Esophagus (tissue), 2 donors: ENCODE data around the gene UNC13D. TPM values are rescaled to one million over a fixed set of nuclear protein-coding genes. Genes with fewer than 3 reads are reported as not detected.
"Not testable (repeated sequence)": the region's sequence is repeated elsewhere in the genome, so short reads cannot be mapped to it uniquely, and the experiment has no call there.

Source experiments
- H3K27ac ChIP-seq, 2 donors: one replicate each; pipeline ENCODE4 v1.5.1; 2013; ENCODE audit warnings: low read depth in 2 of 2, mild to moderate bottlenecking in 2 of 2, inconsistent platforms in 1 of 2, low read length in 1 of 2, moderate library complexity in 1 of 2
- H3K27me3 ChIP-seq, 2 donors: one replicate each; pipeline ENCODE4 v1.6.1; 2013; ENCODE audit warnings: low read length in 2 of 2, control low read depth in 1 of 2, mild to moderate bottlenecking in 1 of 2; ENCODE audit not compliant: insufficient read depth in 2 of 2, control insufficient read depth in 1 of 2
- H3K36me3 ChIP-seq, 2 donors: one replicate each; pipeline ENCODE4 v1.6.1; 2013; ENCODE audit warnings: low read length in 1 of 2; ENCODE audit not compliant: control insufficient read depth in 2 of 2, insufficient read depth in 2 of 2
- H3K4me1 ChIP-seq, 2 donors: one replicate each; pipeline ENCODE4 v1.6.1; 2013; ENCODE audit warnings: low read length in 1 of 2; ENCODE audit not compliant: control insufficient read depth in 2 of 2, insufficient read depth in 2 of 2
- H3K4me3 ChIP-seq, 2 donors: one replicate each; pipeline ENCODE4 v1.5.1; 2013; ENCODE audit warnings: low read length in 2 of 2, mild to moderate bottlenecking in 2 of 2, low read depth in 1 of 2, moderate library complexity in 1 of 2
- H3K9me3 ChIP-seq, 2 donors: one replicate each; pipeline ENCODE4 v1.6.1; 2013; ENCODE audit warnings: mild to moderate bottlenecking in 2 of 2, low read depth in 1 of 2, low read length in 1 of 2, moderate library complexity in 1 of 2; ENCODE audit not compliant: control insufficient read depth in 2 of 2, insufficient read depth in 1 of 2
- WGBS, 2 donors: extraction: QIAGEN DNeasy Blood & Tissue Kit; methylation state at CpG; one replicate each; pipeline ENCODE4 v1.1.7; 2013; 5-methylcytosine and 5-hydroxymethylcytosine counted together
- polyA plus RNA-seq, 2 donors: library from polyadenylated mRNA; stranded (reverse); fragments of 200-250 nt; gene quantifications; one replicate each; pipeline ENCODE4 v1.2.3, GENCODE V29; 2013
- donor health status: healthy with polysubstance abuse.
- donor health status: Bipolar disorder and iron deficiency.

UNC13D gene
- polyA plus RNA-seq, 2 donors = 21.0 to 22.4 TPM

DNA sequence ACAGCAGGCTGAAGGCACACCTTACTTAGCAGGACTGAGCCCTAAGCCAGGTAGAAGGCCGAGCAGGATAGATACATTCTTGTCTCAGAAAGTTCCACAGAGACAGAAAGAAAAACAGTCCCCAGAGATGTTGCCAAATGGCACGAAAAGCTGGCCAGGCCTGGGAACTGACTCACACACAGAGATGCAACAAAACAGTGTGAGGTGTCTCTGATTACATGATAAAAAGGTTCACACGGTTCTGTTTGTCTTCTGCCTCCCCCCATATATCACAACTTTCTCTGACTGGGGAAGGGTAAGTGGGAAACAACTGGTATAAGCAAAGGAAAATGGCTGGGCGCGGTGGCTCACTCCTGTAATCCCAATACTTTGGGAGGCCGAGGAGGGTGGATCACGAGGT, 9.2 kb upstream of the UNC13D start:
- peaks cover 0 to 8% of the 10 kb centered on the region in 2 donors for H3K4me1 ChIP-seq
- no peaks in the 10 kb centered on the region for H3K27me3 ChIP-seq
- peak overlapping the region in 1 of 2 donors; percentile 33 for H3K27ac ChIP-seq
- H3K9me3 ChIP-seq = no peaks in the 10 kb centered on the region
- H3K4me3 ChIP-seq = no peak overlapping the region
- H3K36me3 ChIP-seq = peaks cover 14 to 24% of the 10 kb centered on the region in 2 donors
- 65% methylated on average over 7 of the region's 7 CpGs for WGBS, 2 donors

DNA sequence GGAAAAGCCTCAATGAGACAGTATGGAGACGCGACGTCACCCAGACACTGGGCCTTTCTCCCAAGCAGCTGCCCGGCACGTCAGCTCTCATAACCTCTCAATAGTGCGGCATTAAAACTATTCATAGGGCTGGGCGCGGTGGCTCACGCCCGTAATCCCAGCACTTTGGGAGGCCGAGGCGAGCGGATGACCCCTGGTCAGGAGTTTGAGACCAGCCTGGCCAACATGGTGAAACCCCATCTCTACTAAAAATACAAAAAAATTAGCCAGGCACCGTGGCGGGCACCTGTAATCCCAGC, 7.4 kb upstream of the UNC13D start:
- Histone ChIP-seq H3K4me1 (peaks cover 0 to 16% of the 10 kb centered on the region in 2 donors), H3K36me3 (peaks cover 25 to 41% of the 10 kb centered on the region in 2 donors)
- not testable (repeated sequence) for H3K4me3 ChIP-seq, H3K27ac ChIP-seq, H3K9me3 ChIP-seq, H3K27me3 ChIP-seq
- WGBS, 2 donors = 89 to 94% methylated on average over 15 of the region's 15 CpGs

DNA sequence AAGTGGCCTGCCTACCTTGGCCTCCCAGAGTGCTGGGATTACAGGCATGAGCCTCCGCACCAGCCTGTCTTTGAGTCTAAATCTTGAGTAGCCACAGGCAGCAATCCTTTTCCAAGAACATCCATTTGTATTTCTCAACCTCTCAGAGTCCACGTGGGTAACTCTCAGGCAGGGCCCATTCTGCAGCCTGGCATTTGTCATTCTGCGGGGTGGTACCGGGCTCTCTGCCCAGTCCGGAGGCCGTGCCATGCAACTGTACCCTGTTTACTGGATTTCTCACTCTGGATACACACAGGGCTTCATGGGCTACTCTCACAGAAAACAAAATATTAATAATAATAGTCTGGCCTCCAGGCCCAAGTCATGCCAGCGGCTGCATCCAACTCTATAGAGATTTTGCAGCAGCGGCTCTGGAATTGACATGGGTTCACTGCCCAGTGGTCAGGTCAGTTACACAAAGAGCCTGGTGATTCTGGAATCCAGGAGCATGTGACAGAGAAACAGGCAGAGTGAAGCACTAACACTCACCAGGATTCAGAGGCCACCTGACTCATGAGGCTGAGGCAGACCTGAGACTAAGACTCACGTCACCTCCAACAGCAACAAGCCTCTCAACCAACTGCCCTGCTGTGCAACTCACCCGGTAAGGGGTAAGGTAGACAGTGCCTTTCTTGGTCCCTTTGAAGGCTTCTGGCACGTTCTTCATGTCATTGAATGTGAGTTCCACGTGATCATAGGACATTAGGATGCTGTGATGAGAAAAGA, 6.9 kb upstream of the UNC13D start:
- H3K27me3 ChIP-seq = no peaks in the 10 kb centered on the region
- H3K27ac ChIP-seq = no peak overlapping the region
- H3K36me3 ChIP-seq = peaks cover 26 to 45% of the 10 kb centered on the region in 2 donors
- H3K4me1 ChIP-seq = peaks cover 0 to 16% of the 10 kb centered on the region in 2 donors
- no peaks in the 10 kb centered on the region for H3K9me3 ChIP-seq
- H3K4me3 ChIP-seq = no peak overlapping the region
- WGBS, 2 donors = 88 to 90% methylated on average over 12 of the region's 12 CpGs

DNA sequence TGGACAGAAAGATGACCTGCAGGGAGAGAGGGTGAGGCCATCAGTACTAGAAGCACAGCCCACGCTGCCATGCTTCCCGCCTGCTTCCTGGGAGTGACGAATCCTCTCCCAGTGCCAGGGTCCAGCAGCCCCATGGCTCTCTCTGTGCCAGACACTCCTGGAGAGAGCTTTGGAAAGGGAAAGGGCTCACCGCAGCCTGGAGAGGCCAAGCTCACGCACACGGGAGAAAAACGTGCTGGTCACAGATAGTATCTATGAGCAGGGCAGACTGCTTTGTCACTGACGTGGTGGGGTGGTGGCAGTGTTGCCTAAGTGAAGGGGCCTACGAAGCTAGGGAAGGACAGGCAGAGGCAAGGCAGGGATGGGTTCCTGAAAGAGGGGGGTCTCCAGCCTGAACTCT, 5.5 kb upstream of the UNC13D start:
- H3K36me3 ChIP-seq = peaks cover 26 to 46% of the 10 kb centered on the region in 2 donors
- H3K27me3 ChIP-seq = no peaks in the 10 kb centered on the region
- no peak overlapping the region for H3K27ac ChIP-seq
- no peak overlapping the region for H3K4me3 ChIP-seq
- whole genome bisulfite sequencing, 2 donors = 82 to 85% methylated on average over 9 of the region's 9 CpGs
- H3K4me1 ChIP-seq = peaks cover 0 to 28% of the 10 kb centered on the region in 2 donors
- no peaks in the 10 kb centered on the region for H3K9me3 ChIP-seq

DNA sequence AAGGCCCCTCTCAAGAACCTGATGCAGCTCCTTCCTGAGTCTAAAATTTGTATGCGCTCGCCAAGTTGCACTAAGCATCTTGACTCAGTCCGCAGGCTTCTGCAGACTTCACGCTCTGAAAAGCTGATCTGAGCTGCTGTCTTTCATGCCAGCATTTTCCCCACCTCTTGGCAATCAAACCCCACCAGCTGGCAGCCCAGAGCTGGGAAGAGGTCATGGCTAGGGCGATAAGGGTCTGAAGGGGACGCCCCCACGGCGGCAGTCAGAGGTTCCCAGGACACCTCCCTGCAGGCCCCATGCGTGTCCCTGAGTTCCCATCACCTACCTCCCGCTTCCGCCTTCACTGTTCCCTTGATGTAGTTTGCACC, 5.1 kb upstream of the UNC13D start:
- Histone ChIP-seq H3K27ac (peak overlapping the region in 1 of 2 donors; percentile 63), H3K4me3 (no peak overlapping the region), H3K27me3 (no peaks in the 10 kb centered on the region), H3K9me3 (no peaks in the 10 kb centered on the region), H3K36me3 (peaks cover 26 to 46% of the 10 kb centered on the region in 2 donors), H3K4me1 (peaks cover 0 to 29% of the 10 kb centered on the region in 2 donors)
- 81% methylated on average over 11 of the region's 11 CpGs for WGBS, 2 donors

DNA sequence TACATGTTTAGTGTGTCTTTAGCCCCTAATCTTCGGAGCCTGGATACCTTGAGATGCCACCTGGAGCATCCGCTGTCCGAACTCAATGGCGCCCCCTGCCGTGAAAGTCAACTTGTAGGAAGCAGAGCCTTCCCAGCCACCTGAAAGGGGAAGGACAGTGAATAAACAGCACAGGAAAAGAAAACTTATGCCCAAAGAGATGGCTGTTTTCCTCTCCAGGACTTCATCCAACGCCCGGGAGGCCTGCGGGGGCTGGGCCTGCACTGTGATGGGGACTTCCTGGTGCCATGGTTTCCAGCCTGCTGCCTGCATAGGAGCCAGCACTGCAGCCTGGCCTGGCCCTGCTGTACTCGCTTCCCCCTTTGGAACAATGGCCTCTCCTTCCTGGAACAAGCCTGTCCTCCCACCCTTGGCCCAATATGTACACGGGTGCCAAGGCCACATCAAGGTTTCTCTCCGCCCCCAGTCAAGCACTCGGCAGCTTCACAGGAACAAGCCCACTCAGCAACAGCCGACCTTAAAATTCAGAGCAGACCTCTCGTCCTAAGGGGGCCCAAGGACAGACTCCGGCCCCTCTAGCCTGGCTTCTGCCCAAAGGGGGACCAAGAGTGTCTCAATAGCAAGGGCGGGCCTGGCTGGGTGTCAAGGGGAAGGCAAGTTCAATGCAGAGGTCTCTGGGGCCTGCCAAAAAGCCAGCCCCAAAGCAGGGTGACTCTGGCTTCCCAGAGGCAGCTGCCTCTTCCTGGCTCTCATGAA, 4.5 kb upstream of the UNC13D start:
- Histone ChIP-seq H3K36me3 (peaks cover 26 to 46% of the 10 kb centered on the region in 2 donors), H3K9me3 (no peaks in the 10 kb centered on the region), H3K4me1 (peaks cover 0 to 30% of the 10 kb centered on the region in 2 donors), H3K27ac (peak overlapping the region; percentile 63 to 65), H3K27me3 (no peaks in the 10 kb centered on the region), H3K4me3 (no peak overlapping the region)
- WGBS, 2 donors = 34 to 41% methylated on average over 16 of the region's 16 CpGs

DNA sequence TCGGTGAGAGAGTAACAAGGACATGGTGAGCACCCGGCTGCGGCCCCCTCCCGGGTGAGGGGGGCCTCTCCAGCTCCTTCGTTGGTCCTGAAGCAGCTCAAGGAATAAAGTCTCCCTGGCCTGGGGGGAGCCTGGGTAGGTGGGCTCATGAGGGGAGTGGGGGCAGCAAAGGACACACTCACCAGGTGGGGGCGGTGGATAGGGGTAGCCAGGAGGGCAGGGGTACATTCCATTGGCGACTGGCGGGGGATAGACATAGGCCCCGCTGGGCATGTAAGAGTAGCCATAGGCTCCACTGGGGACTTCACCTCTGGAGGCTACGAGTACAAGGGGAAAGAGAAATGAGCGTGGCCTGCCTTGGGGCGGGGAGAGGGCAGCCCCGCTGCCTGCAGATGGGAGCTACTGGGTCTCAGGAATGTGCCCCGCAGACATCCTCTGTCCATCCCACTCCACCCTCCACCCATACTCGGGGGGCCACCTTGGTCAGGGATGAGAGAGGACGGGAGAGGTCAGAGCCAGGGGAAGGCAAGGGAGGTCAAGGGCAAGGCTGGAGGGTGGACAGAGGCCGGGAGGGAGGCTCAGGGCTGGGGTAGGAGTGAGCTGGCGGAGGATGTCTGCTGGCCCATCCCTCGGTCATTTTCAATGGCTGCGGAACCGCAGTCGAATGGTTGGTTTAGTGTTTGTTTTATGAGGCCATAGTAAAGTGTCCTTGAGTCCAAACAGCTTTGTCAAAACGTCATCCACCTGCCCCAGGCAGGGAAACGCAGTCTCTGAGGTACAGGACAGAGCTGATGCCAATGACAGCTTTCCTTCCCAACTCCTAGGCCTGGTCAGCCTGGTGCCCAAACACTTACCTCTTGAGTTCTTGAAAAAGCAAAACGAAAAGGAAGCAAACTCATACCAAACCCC, 3.7 kb upstream of the UNC13D start:
- Histone ChIP-seq H3K4me3 (no peak overlapping the region), H3K4me1 (peaks cover 0 to 31% of the 10 kb centered on the region in 2 donors), H3K27ac (peak overlapping the region; percentile 14 to 65), H3K36me3 (peaks cover 26 to 46% of the 10 kb centered on the region in 2 donors), H3K9me3 (no peaks in the 10 kb centered on the region), H3K27me3 (no peaks in the 10 kb centered on the region)
- WGBS, 2 donors = 80 to 83% methylated on average over 25 of the region's 25 CpGs

DNA sequence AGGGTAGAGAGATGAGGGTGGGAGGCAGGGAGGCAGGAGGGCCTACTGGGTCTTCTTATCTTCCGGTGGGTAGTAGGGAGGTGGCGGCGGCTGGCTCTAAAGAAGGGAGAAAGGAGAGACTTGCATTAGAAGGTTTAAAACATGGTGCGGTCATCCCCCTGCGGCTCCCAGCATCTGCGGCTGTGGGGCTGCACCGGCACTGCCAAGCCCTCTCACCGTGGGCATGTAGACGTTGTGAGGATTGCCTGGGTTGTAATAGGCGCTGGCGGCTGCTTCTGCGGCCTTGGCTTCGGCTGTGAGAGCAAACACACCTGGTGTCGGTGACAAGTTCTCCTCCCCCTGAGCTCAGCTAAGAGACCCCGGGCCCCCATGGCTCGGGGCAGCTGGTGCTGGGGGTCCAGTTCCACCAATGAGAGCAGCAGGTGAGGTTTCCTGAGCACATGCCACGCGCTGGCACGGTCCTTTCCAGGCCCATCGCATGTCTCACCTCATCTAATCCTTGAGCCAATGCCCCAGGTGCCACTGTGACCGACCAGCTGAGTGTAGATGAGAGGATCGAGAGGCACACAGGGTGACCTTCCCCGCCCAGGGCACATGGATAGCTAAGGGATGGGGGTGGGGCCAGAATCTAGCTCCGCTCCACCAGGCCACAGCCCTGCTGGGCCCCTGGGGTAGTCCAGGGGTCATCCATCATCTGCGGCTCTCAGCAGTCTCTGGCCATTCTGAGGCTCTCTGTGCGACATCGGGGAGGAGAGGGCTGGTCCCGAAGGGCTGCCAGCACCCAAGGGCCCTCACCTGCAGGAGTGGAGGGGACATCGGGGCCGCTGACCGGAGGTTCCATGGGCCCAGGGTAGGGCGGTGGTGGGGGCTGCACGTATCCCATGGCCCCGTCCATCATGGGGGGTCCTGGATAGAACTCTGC, 2.7 kb upstream of the UNC13D start:
- Histone ChIP-seq H3K4me3 (no peak overlapping the region), H3K4me1 (peaks cover 0 to 35% of the 10 kb centered on the region in 2 donors)
- 80 to 81% methylated on average over 34 of the region's 34 CpGs for WGBS, 2 donors

More for the DNA sequence above, 2.7 kb upstream of the UNC13D start:
- Histone ChIP-seq H3K27ac (peak overlapping the region; percentile 20 to 96), H3K27me3 (no peaks in the 10 kb centered on the region), H3K9me3 (no peaks in the 10 kb centered on the region), H3K36me3 (peaks cover 26 to 46% of the 10 kb centered on the region in 2 donors)
